ENCODE results near the gene TBC1D14. TPM values are rescaled to one million over a fixed set of nuclear protein-coding genes. Genes with fewer than 3 reads are reported as not detected.

Gene TBC1D14
- total and polyA plus RNA-seq, 2 donors from 2014 or later = 44.9 to 77.7 TPM

DNA sequence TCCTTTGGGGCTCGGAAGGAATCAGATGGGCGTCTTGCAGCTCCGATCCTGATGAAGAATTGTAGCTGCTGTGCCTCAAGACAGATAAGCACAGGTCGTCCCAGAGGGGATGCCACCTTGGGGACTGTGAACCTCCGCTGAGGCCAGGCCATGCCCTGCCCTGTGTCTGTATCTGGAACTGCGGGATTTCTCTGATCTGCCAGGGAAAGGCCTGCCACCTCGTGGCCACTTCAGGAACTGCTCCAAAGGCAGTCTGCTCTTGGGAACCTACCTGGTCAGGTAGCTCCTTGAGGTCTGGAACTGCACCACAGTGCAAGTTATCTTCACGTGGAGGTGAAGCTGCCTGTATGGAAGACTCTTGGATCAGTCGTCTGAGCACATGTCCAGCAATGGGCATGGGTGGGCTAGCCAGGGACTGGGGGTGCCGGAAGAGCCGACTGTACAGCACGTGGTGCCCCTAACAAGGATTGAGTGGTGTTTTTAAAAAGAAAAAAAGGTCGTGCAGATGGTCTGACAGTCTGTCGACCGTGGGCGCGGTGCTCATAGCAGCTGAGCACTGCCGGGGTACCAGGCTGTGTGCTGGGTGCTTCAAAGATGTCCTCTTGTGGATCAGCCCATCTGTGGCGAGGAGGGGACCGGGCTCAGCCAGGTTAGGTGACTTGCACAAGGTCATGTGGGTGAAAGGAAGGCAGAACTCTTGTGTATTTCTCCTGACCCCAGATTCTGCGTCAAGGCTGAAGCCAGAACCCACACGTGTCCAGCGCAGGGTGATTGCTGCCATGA, 161.3 kb downstream of the TBC1D14 start:
- H3K4me3 ChIP-seq (ENCODE audit: low read length in 3 of 3) = no peak overlapping the region
- FAIRE-seq (no peak), DNase-seq (peak; percentile 87 to 90 (median 89))
- no peak overlapping the region for H3K27ac ChIP-seq (ENCODE audit: low read depth in 2 of 2, low read length in 2 of 2)
- H3K36me3 ChIP-seq (ENCODE audit: control insufficient read depth in 2 of 3, insufficient read depth in 3 of 3, low read length in 3 of 3) = no peaks in the 10 kb centered on the region
- TF ChIP-seq, protein P1, sequence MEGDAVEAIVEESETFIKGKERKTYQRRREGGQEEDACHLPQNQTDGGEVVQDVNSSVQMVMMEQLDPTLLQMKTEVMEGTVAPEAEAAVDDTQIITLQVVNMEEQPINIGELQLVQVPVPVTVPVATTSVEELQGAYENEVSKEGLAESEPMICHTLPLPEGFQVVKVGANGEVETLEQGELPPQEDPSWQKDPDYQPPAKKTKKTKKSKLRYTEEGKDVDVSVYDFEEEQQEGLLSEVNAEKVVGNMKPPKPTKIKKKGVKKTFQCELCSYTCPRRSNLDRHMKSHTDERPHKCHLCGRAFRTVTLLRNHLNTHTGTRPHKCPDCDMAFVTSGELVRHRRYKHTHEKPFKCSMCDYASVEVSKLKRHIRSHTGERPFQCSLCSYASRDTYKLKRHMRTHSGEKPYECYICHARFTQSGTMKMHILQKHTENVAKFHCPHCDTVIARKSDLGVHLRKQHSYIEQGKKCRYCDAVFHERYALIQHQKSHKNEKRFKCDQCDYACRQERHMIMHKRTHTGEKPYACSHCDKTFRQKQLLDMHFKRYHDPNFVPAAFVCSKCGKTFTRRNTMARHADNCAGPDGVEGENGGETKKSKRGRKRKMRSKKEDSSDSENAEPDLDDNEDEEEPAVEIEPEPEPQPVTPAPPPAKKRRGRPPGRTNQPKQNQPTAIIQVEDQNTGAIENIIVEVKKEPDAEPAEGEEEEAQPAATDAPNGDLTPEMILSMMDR (IDR thresholded peaks at IDR 0.05; ENCODE audit: borderline replicate concordance, extremely low read depth, insufficient read depth) = peak; percentile 100
- H3K9me3 ChIP-seq (ENCODE audit: control insufficient read depth in 2 of 3, insufficient read depth in 1 of 3, low read length in 3 of 3) = no peaks in the 10 kb centered on the region
- intact Hi-C loops (cut with DNase I) = loop anchor here (10.0 kb wide), 1 partner anchor 356 kb away; the partner anchor contains the start of gene BLOC1S4
- no peak overlapping the region for H3K9ac ChIP-seq (ENCODE audit: low read length in 3 of 3)
- H3K27me3 ChIP-seq (ENCODE audit: control insufficient read depth, insufficient read depth, low read length) = no peaks in the 10 kb centered on the region
- H3K4me1 ChIP-seq (ENCODE audit: control insufficient read depth in 2 of 3, insufficient read depth in 2 of 3, low read depth in 1 of 3, low read length in 3 of 3) = peaks cover 4 to 19% (median 10%) of the 10 kb centered on the region in 3 donors

DNA sequence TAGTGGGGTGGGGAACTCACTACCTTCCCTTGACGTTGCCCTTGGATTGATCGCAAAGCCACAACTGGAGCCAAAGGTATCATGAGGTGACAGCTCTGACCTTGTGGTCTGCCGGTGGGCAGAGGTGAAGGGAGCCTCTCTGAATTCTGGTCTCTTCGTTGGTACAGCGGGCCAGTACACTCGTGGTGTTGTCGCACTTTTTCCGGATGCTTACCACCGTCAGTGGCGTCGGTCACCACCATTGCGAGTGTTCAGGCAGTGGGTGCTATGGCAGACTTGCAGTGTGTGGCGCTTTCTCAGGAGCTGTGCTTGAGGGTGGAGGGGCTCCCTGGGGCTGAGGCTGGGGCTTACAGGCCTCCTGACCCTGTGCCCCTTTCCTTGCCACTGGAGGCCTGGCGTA, 163.4 kb downstream of the TBC1D14 start:
- Histone ChIP-seq H3K4me1 (ENCODE audit: control insufficient read depth in 2 of 3, insufficient read depth in 2 of 3, low read depth in 1 of 3, low read length in 3 of 3) (peaks cover 0 to 8% (median 3%) of the 10 kb centered on the region in 3 donors), H3K9me3 (ENCODE audit: control insufficient read depth in 2 of 3, insufficient read depth in 1 of 3, low read length in 3 of 3) (no peaks in the 10 kb centered on the region), H3K4me3 (ENCODE audit: low read length in 3 of 3) (no peak overlapping the region), H3K36me3 (ENCODE audit: control insufficient read depth in 2 of 3, insufficient read depth in 3 of 3, low read length in 3 of 3) (no peaks in the 10 kb centered on the region), H3K9ac (ENCODE audit: low read length in 3 of 3) (no peak overlapping the region), H3K27ac (ENCODE audit: low read depth in 2 of 2, low read length in 2 of 2) (no peak overlapping the region), H3K27me3 (ENCODE audit: control insufficient read depth, insufficient read depth, low read length) (no peaks in the 10 kb centered on the region)
- DNase-seq (peak in 1 of 5 donors; percentile 46), FAIRE-seq (no peak)
- intact Hi-C loops (cut with DNase I) = loop anchor here (10.0 kb wide), 1 partner anchor 358 kb away; the partner anchor contains the start of gene BLOC1S4
- TF ChIP-seq, protein P1 (IDR thresholded peaks at IDR 0.05; ENCODE audit: borderline replicate concordance, extremely low read depth, insufficient read depth) = no peak

DNA sequence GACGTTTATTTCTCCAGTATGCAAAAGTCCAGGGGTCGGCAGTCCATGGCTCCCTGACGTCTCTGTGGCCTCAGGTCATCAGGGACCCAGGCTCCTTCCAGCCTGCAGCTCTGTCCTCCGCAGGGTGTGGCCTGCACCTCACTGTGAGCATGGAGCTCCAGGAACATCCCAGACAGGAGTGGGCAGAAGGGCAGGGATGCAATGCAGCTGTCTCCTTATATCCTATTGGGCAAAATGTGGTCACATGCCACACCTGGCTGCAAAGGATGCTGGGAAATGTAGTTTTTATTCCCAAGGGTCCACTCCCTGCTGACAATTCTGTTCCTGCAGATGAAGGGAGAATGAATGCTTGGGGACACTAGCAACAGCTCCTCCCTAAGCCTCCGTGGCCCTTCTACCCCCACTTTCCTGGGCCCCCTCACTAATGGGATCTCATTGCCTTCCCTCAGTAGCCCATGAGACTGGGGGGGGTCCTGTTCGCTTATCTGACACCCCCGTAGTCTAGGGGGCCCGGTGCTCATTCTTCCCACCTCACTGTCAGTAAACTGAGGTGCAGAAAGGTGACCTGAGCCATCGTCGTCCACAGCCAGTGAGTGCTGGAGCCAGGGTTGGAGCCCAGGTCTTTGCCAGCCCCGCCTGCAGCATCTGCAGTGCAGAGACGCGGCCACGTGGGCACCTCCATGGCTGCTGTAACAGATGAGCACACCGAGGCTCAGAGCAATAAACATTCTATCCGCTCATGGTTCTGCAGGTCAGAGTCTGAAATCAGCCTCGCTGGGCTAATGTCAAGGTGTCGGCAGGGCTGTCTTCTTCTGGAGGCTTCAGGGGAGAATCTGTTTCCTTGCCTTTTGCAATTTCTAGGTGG, 164.1 kb downstream of the TBC1D14 start:
- TF ChIP-seq, protein P1 (IDR thresholded peaks at IDR 0.05; ENCODE audit: borderline replicate concordance, extremely low read depth, insufficient read depth) = no peak
- DNase-seq (peak in 4 of 5 donors; percentile 67 to 77 (median 73)), FAIRE-seq (no peak)
- peaks cover 0 to 6% (median 3%) of the 10 kb centered on the region in 3 donors for H3K4me1 ChIP-seq (ENCODE audit: control insufficient read depth in 2 of 3, insufficient read depth in 2 of 3, low read depth in 1 of 3, low read length in 3 of 3)
- H3K9ac ChIP-seq (ENCODE audit: low read length in 3 of 3) = no peak overlapping the region
- no peaks in the 10 kb centered on the region for H3K27me3 ChIP-seq (ENCODE audit: control insufficient read depth, insufficient read depth, low read length)
- H3K4me3 ChIP-seq (ENCODE audit: low read length in 3 of 3) = no peak overlapping the region
- H3K36me3 ChIP-seq (ENCODE audit: control insufficient read depth in 2 of 3, insufficient read depth in 3 of 3, low read length in 3 of 3) = no peaks in the 10 kb centered on the region
- intact Hi-C loops (cut with DNase I) = loop anchor here (10.0 kb wide), 1 partner anchor 359 kb away; the partner anchor contains the start of gene BLOC1S4
- no peak overlapping the region for H3K27ac ChIP-seq (ENCODE audit: low read depth in 2 of 2, low read length in 2 of 2)
- H3K9me3 ChIP-seq (ENCODE audit: control insufficient read depth in 2 of 3, insufficient read depth in 1 of 3, low read length in 3 of 3) = no peaks in the 10 kb centered on the region

Measured in kidney (tissue), 14 donors.